ENCODE results near the gene OAT.
A peak's percentile ranks its signal among the peaks of the same experiment; 100 is the strongest.

The OAT gene

GRCh38 chr10:124418726-124419501, at the start of gene OAT:
Gene OAT (minus strand): TSS chr10:124418923. CDS start chr10:124412171, 6,752 bp downstream.
- DNase-seq (ENCODE audit: low spot score): peak; percentile 98

GRCh38 chr10:124467165-124467564, 48.4 kb upstream of the OAT start:
- DNase-seq (ENCODE audit: low spot score): no peak

GRCh38 chr10:124465777-124466488, 47.2 kb upstream of the OAT start:
- no peak for DNase-seq (ENCODE audit: low spot score)

GRCh38 chr10:124465003-124465776, 46.5 kb upstream of the OAT start:
- no peak for DNase-seq (ENCODE audit: low spot score)

- DNase-seq (ENCODE audit: low spot score): no peak
These were observed 45.6 kb upstream of the OAT start for GRCh38 chr10:124464028-124464965.

GRCh38 chr10:124462348-124462695, 43.6 kb upstream of the OAT start:
- DNase-seq (ENCODE audit: low spot score): no peak

GRCh38 chr10:124461642-124462347, 43.1 kb upstream of the OAT start, which contains the start of gene LHPP:
Gene LHPP (plus strand): TSS chr10:124461823. CDS start chr10:124461863, 40 bp downstream.
- peak; percentile 94 for DNase-seq (ENCODE audit: low spot score)

- no peak for DNase-seq (ENCODE audit: low spot score)
These were observed 41.4 kb upstream of the OAT start for GRCh38 chr10:124460144-124460543.

GRCh38 chr10:124459395-124459794, 40.7 kb upstream of the OAT start:
- DNase-seq (ENCODE audit: low spot score): no peak

GRCh38 chr10:124458889-124459288, 40.2 kb upstream of the OAT start:
- no peak for DNase-seq (ENCODE audit: low spot score)

- no peak for DNase-seq (ENCODE audit: low spot score)
These were observed 39.8 kb upstream of the OAT start for GRCh38 chr10:124458473-124458872.

- DNase-seq (ENCODE audit: low spot score): no peak
These were observed 36.7 kb upstream of the OAT start for GRCh38 chr10:124455441-124455840.

GRCh38 chr10:124453960-124454610, 35.4 kb upstream of the OAT start:
- DNase-seq (ENCODE audit: low spot score): no peak

- DNase-seq (ENCODE audit: low spot score): no peak
These were observed 32.6 kb upstream of the OAT start for GRCh38 chr10:124451276-124451675.

GRCh38 chr10:124450783-124451057, 32.0 kb upstream of the OAT start:
- DNase-seq (ENCODE audit: low spot score): no peak

GRCh38 chr10:124450012-124450782, 31.5 kb upstream of the OAT start, which contains the start of gene NKX1-2:
Gene NKX1-2 (minus strand): TSS chr10:124450035. CDS start chr10:124449943, 92 bp downstream.
- no peak for DNase-seq (ENCODE audit: low spot score)

- no peak for DNase-seq (ENCODE audit: low spot score)
These were observed 30.7 kb upstream of the OAT start for GRCh38 chr10:124449170-124450011.

- DNase-seq (ENCODE audit: low spot score): no peak
These were observed 30.0 kb upstream of the OAT start for GRCh38 chr10:124448696-124449169.
